ENCODE results near the gene MED13L.
A peak's percentile ranks its signal among the peaks of the same experiment; 100 is the strongest.

The MED13L gene

DNA sequence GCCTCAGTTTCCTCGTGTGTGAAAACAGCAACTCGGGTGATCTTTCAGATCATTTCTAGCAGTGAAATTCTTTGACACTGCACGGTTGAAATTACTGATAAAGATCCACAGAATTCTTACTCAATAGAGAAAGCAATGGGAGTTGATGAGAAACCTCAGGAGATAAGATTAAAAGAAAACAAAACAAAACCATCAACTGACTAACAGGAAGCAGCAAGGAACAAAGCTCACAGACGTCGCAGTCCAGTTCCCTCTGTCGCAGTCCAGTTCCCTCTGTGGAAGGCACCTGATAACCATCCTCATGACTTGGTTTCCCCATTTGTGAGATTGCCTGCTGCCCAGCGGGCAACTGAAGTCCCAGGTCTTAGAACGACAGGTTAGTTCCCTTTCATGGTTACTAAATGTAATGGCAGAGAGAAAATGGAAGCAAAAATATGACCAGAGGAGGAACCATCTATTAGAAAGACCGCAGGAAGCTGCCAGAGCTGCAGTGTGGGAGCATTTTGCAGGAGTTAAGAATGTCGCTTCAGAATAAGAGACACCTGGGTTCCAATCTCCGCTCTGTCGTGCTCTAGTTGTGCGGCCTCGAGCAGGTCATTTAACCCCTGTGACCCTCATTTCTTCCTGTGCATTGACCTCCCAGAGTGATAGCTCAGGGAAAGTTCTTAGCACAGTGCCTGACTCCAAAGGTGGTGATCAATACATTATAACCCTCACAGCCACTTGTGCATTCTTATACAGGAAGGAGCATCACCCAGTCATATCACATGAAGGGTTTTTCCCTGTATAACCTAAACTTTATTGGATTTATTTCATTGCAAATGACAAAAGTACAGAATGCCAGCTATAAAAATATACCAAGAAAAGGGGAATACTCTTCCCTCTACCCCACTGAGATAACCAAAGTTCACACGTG, 5.1 kb upstream of the MED13L start:
- H3K27ac ChIP-seq: peak overlapping the region in 2 of 21 experiments; percentile 12 to 27

GRCh38 chr12:116280595-116281290, 3.2 kb upstream of the MED13L start:
- Histone ChIP-seq H3K27ac (no peak overlapping the region), H3K4me3 (no peak overlapping the region)

More for the DNA sequence above, 5.1 kb upstream of the MED13L start:
- H3K4me3 ChIP-seq: no peak overlapping the region

- H3K27ac ChIP-seq: no peak overlapping the region
- H3K4me3 ChIP-seq: peak overlapping the region in 1 of 7 experiments; percentile 56
These were observed 1.2 kb upstream of the MED13L start for GRCh38 chr12:116278667-116279066.

- peak overlapping the region; percentile 20 to 83 (median 61) for H3K4me3 ChIP-seq
- H3K27ac ChIP-seq: peak overlapping the region in 19 of 21 experiments; percentile 79 to 99 (median 90)
These were observed 760 bp upstream of the MED13L start for GRCh38 chr12:116278279-116278626.

- Histone ChIP-seq H3K4me3 (peak overlapping the region; percentile 56 to 83 (median 63)), H3K27ac (peak overlapping the region; percentile 81 to 99 (median 92))
These were observed 634 bp downstream of the MED13L start for GRCh38 chr12:116276652-116277466.

- Histone ChIP-seq H3K27ac (peak overlapping the region in 1 of 21 experiments; percentile 25), H3K4me3 (peak overlapping the region in 5 of 7 experiments; percentile 15 to 80 (median 61))
These were observed 2.7 kb downstream of the MED13L start for GRCh38 chr12:116274551-116275375.

GRCh38 chr12:116273813-116274550, 3.5 kb downstream of the MED13L start:
- Histone ChIP-seq H3K27ac (no peak overlapping the region), H3K4me3 (peak overlapping the region in 2 of 7 experiments; percentile 56 to 80)

DNA sequence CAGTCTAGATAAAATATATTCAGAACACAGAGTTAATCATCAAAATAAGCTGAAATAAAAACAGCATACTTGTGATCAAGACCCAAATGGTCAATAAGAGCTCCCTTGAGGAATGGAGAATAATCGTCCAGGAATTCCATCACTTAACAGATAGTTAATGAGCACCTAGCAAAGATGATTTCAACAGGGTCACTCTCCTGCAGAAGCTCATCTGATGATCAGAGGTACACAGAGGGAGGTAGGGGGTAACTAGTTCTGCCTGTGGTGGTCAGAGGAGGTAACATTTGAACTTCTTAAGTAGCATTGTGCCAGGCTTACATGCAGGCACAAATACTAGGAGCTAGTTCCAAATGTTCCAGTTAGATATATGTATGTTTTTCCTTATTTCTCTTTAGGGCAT, 9.5 kb downstream of the MED13L start:
- no peak overlapping the region for H3K27ac ChIP-seq
- H3K4me3 ChIP-seq: no peak overlapping the region

GRCh38 chr12:116266631-116267349, 10.7 kb downstream of the MED13L start:
- H3K4me3 ChIP-seq: no peak overlapping the region

DNA sequence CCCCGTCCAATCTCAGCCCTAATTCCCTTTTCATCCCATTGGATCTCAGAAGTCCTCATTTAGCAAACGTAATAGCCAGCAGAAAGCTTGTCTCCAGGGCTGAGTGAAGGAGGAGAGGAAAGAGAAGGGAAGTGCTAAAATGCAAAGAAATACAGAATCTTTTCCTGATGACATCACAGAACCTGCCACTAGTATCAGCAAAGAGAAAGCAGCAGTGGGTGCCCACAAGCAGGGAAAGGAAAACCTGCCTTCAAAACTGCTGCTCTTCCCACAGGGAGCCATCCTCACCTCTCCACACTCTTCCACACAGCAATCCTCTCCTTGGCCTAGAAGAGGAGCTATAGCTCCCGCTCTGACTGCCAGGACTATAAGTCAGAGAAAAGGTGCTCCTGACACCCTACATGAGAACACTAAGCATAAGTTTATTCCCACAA, 11.3 kb downstream of the MED13L start:
- H3K4me3 ChIP-seq: no peak overlapping the region
- peak overlapping the region in 3 of 21 experiments; percentile 4 to 14 (median 5) for H3K27ac ChIP-seq

More at GRCh38 chr12:116266631-116267349, 10.7 kb downstream of the MED13L start:
- H3K27ac ChIP-seq: peak overlapping the region in 3 of 21 experiments; percentile 4 to 14 (median 5)

- peak overlapping the region in 1 of 21 experiments; percentile 14 for H3K27ac ChIP-seq
- no peak overlapping the region for H3K4me3 ChIP-seq
These were observed 11.9 kb downstream of the MED13L start for GRCh38 chr12:116265351-116266147.

DNA sequence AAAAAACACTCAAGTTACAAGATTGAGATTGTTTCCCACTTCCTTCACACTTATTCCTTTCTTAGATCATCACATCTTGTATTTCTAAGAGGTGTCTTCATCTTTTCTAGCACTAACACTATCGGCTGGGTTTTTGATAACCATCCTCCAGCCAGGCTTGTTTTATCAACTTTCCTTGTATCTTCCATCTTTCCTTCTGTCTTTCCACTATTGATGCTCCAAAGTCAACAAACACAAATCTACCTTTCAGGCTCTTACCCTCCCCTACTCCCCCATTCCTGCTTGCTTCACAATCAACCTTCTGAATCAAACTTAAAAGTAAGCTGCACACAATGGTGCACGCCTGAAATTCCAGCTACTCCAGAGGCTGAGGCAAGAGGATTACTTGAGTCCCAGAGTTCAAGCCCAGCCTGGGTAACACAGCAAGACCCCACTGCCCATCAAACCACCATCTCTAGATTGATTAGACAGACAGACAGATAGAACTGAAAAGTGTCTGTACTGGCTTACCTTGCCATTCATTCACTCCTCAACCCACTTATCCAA, 12.9 kb downstream of the MED13L start:
- peak overlapping the region in 1 of 21 experiments; percentile 31 for H3K27ac ChIP-seq
- H3K4me3 ChIP-seq: no peak overlapping the region

GRCh38 chr12:116263844-116264243, 13.6 kb downstream of the MED13L start:
- H3K4me3 ChIP-seq: no peak overlapping the region
- H3K27ac ChIP-seq: peak overlapping the region in 1 of 21 experiments; percentile 31

DNA sequence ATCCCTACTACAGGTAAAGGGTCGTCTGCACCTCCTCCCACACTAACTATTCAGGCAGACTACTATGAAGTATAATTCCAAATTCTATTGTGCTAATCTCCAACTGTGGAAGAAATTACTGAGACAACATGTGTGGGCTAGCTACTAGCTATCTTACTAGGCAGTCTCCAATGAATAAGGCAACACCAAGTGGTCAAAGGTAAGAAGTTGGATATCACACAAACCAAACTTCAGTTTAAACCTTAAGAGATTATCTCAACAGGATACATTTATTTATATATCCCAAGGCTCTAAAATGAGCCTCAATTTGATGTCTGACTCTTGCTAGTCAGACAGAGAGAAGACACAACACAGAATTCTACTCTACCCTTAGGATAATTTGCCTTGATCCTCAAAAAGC, 14.1 kb downstream of the MED13L start:
- Histone ChIP-seq H3K27ac (peak overlapping the region in 2 of 21 experiments; percentile 9 to 31), H3K4me3 (no peak overlapping the region)

- Histone ChIP-seq H3K4me3 (no peak overlapping the region), H3K27ac (no peak overlapping the region)
These were observed 14.8 kb downstream of the MED13L start for GRCh38 chr12:116262741-116263140.

DNA sequence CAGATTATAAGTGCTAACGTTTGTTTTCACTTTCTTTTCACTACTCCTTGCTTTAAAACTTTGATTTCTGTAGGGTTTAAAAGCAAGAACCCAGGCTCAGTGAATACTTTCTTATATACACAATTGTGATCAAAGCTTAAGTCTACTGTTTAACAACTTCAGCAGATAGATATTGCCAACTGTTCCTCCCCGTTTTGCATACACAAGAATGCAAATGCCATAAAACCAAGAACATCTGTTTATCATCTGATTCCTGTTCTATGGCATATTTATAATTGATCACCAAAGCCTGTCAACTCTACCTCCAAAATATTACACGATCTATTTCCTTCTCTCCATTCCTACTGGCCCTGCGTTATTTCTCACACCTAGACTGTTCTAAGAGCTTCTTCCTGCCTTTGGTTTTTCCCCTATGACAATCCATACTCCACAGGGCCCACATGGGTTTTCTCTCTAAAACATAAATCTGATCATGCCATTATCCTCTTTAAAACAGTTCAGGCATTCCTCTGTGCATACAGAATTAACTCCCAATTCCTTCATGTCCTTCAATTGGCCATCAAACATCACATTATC, 15.9 kb downstream of the MED13L start:
- Histone ChIP-seq H3K4me3 (no peak overlapping the region), H3K27ac (peak overlapping the region in 1 of 21 experiments; percentile 6)

All from skin epidermis (tissue), 12 donors.